Stimulated activated CD8-positive, alpha-beta memory T cell treated with anti-CD3 and anti-CD28 coated beads, Interleukin-12 subunit alpha, Interleukin-12 subunit beta, amount 100 ng/mL, for 24 hours (primary cell): Measurements from ENCODE around the gene RABL6.
"Not testable (repeated sequence)": the region's sequence is repeated elsewhere in the genome, so short reads cannot be mapped to it uniquely, and the experiment has no call there.

Experiments
- DNase-seq: peaks from one replicate; pipeline ENCODE4 v3.0.0-alpha.2; 2020; ENCODE audit errors: extremely low read depth

The RABL6 gene

GRCh38 chr9:136793086-136793946 is 14.4 kb upstream of the RABL6 start:
- DNase-seq, result no peak

GRCh38 chr9:136794281-136794999 is 13.3 kb upstream of the RABL6 start:
- no peak for DNase-seq

- no peak for DNase-seq
Observed at GRCh38 chr9:136795000-136795348, 12.8 kb upstream of the RABL6 start.

- DNase-seq, result no peak
Observed at GRCh38 chr9:136796238-136796774, 11.4 kb upstream of the RABL6 start, which contains the start of gene CCDC183. Gene CCDC183, plus strand, starts transcription at chr9:136796338. Its CDS starts 60 bp downstream, at chr9:136796398.

- DNase-seq, result not testable (repeated sequence)
Observed at GRCh38 chr9:136796775-136797347, 10.9 kb upstream of the RABL6 start.

- DNase-seq, result no peak
Observed at GRCh38 chr9:136798708-136799078, 9.1 kb upstream of the RABL6 start.

- no peak for DNase-seq
Observed at GRCh38 chr9:136799079-136799853, 8.5 kb upstream of the RABL6 start.

- DNase-seq, result peak; percentile 82
Observed at GRCh38 chr9:136799854-136800657, 7.7 kb upstream of the RABL6 start.

GRCh38 chr9:136802321-136802720 is 5.4 kb upstream of the RABL6 start:
- DNase-seq, result no peak

- not testable (repeated sequence) for DNase-seq
Observed at GRCh38 chr9:136803009-136803550, 4.7 kb upstream of the RABL6 start.

GRCh38 chr9:136803551-136804508 is 3.9 kb upstream of the RABL6 start:
- DNase-seq, result no peak

GRCh38 chr9:136804509-136805206 is 3.1 kb upstream of the RABL6 start:
- DNase-seq, result no peak

- no peak for DNase-seq
Observed at GRCh38 chr9:136805207-136805740, 2.5 kb upstream of the RABL6 start.

- no peak for DNase-seq
Observed at GRCh38 chr9:136806067-136806466, 1.7 kb upstream of the RABL6 start.

- DNase-seq, result no peak
Observed at GRCh38 chr9:136806631-136807201, 1.0 kb upstream of the RABL6 start.

- no peak for DNase-seq
Observed at GRCh38 chr9:136808075-136808805, 492 bp downstream of the RABL6 start.

- no peak for DNase-seq
Observed at GRCh38 chr9:136808806-136809158, 1.0 kb downstream of the RABL6 start.
